NB4 (cell line): Measurements from ENCODE around the gene OTULINL.

Source experiments
- DNase-seq: peaks from one replicate; pipeline ENCODE4 v3.0.0; 2010; ENCODE audit warnings: low read depth
- H3K4me3 ChIP-seq: one replicate; pipeline ENCODE4 v1.5.1; 2011; ENCODE audit warnings: mild to moderate bottlenecking, low read depth, low read length, moderate library complexity
- MYC ChIP-seq: IDR thresholded peaks from 2 replicates; pipeline ENCODE4 v1.6.1; 2011; ENCODE audit warnings: low read depth, low read length
- POLR2A ChIP-seq: IDR thresholded peaks from 2 replicates; pipeline ENCODE4 v1.6.1; 2011; ENCODE audit warnings: mild to moderate bottlenecking; ENCODE audit not compliant: insufficient read length; ENCODE audit errors: extremely low read depth
- TF ChIP-seq, protein P1 (sequence below): IDR thresholded peaks from 2 replicates; pipeline ENCODE4 v1.6.1; 2011; ENCODE audit warnings: low read depth, low read length
- TF ChIP-seq, protein P2 (sequence below): IDR thresholded peaks from one replicate; pipeline ENCODE4 v1.5.1; 2012; ENCODE audit warnings: low read depth, low read length

Gene OTULINL

DNA sequence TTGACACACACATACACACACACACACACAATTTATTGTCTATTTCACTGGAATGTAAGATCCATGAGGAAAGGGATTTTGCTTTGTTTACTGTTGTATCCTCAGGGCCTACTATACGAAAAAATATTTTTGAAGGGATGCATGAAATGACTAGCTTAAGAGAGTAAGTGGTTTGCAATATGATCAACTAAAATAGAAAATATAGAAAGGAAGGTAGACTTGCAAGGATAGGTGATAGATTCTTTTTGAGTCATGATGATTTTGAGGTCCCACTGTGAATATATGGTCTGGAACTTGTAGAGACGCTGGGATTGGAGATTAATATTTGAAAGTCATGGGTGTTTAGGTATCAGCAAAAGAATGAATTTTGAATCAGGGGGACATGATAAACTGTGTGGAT, 54.1 kb downstream of the OTULINL start:
- DNase-seq: no peak
- no peak for TF ChIP-seq MYC
- TF ChIP-seq, protein P1, sequence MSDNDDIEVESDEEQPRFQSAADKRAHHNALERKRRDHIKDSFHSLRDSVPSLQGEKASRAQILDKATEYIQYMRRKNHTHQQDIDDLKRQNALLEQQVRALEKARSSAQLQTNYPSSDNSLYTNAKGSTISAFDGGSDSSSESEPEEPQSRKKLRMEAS: no peak
- TF ChIP-seq POLR2A: no peak
- TF ChIP-seq, protein P2, sequence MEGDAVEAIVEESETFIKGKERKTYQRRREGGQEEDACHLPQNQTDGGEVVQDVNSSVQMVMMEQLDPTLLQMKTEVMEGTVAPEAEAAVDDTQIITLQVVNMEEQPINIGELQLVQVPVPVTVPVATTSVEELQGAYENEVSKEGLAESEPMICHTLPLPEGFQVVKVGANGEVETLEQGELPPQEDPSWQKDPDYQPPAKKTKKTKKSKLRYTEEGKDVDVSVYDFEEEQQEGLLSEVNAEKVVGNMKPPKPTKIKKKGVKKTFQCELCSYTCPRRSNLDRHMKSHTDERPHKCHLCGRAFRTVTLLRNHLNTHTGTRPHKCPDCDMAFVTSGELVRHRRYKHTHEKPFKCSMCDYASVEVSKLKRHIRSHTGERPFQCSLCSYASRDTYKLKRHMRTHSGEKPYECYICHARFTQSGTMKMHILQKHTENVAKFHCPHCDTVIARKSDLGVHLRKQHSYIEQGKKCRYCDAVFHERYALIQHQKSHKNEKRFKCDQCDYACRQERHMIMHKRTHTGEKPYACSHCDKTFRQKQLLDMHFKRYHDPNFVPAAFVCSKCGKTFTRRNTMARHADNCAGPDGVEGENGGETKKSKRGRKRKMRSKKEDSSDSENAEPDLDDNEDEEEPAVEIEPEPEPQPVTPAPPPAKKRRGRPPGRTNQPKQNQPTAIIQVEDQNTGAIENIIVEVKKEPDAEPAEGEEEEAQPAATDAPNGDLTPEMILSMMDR: no peak
- H3K4me3 ChIP-seq: no peak overlapping the region

DNA sequence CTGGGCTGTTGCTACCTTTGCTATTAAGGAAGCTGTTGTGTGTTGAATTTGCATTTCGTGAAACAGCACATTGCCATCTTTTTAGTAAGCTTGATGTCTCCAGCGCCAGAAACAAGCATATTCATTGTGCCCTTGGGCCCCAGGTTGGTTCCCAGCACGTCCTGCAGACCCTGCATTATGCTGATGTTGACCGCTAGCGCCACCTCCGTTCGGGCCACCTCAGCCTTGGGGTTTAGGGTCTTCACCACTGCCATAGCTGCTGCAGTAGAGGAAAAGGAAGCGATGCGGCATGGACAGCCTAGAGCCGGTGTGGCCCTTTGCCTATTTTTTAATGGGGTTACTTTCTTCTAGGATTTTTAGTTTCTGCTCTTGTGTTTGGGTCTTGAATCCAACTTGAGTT, 59.2 kb downstream of the OTULINL start:
- no peak for DNase-seq
- H3K4me3 ChIP-seq: no peak overlapping the region
- TF ChIP-seq POLR2A (no peak), MYC (no peak)
- TF ChIP-seq, protein P2: no peak
- TF ChIP-seq, protein P1: no peak

DNA sequence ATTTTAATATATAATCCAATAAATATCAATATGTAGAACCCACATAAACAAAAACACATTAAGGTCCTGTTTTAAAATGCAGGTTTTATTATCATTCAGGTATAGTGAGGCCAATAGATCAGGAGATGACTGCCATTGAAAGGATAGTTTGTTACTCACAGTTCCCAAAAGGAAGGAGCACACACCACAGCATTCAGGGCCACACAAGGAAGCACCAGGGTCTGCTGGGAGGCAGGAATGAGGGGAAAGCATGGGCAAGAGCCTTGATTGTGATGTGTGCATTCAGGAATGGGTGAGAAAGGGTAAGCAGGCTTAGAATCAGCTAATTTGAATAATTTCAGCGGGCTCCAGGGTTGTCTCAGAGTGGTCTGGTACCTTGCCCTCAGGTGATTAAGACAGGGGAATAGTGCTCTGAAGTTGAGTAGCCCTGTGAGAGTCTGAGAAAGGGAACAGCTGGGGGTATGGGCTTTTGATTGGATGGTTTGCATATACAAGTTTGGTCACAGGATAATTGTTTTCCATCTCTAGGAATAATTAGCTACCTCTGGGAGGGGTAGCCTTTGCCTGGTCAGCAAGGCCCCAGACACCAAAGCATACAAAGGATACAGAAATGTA, 63.1 kb downstream of the OTULINL start:
- no peak overlapping the region for H3K4me3 ChIP-seq
- DNase-seq: no peak
- TF ChIP-seq, protein P2: no peak
- TF ChIP-seq MYC: no peak
- no peak for TF ChIP-seq POLR2A
- TF ChIP-seq, protein P1: no peak

DNA sequence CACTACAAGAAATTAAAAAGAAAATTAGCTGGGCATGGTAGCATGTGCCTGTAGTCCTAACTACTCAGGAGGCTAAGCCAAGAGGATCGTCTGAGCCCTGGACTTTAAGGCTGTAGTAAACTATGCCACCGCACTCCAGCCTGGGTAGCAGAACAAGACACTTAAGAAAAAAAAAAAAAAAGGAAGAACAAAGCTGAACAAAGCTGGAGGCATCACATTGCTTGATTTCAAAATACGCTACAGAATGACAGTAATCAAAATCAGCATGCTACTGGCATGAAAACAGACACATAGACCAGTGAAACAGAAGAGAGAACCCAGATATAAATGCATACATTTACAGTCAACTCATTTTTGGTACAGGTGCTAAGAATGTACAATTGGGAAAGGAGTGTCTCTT, 68.5 kb downstream of the OTULINL start:
- DNase-seq: no peak
- H3K4me3 ChIP-seq: no peak overlapping the region
- TF ChIP-seq, protein P2: no peak
- TF ChIP-seq MYC (no peak), POLR2A (no peak)
- TF ChIP-seq, protein P1: no peak

DNA sequence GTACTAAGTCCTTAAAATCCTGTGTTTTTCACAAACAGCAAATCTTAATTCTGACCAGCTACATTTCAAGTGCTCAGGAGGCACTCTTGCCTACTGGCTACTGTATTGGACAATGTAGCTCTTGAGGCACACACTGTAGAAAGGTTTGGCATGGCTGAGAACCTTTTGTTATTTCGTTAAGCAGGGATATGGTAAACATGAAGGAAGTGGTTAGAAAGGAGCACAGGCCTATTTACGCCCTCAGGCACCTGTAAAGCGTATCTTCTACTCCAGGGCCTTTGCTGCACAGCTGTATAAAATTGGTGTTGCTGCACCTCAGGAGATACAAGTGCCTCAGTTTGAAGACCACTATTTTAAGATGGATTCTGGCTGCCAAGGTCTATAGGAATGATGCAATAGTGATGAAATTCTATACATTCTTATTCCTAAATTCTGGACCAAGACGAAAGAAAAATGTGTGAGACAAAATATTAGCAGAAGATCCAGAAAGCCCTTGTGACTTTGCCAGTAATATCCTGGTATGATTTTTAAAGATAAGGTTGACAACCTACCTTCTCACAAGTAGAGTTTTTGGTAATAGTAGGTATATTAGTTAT, 73.7 kb downstream of the OTULINL start:
- DNase-seq: no peak
- no peak overlapping the region for H3K4me3 ChIP-seq
- no peak for TF ChIP-seq MYC
- TF ChIP-seq, protein P1: no peak
- no peak for TF ChIP-seq POLR2A
- TF ChIP-seq, protein P2: no peak
